H9 (cell line): Measurements from ENCODE around the gene PLA2G10. TPM values are rescaled to one million over a fixed set of nuclear protein-coding genes. Genes with fewer than 3 reads are reported as not detected.
"Not testable (repeated sequence)": the region's sequence is repeated elsewhere in the genome, so short reads cannot be mapped to it uniquely, and the experiment has no call there.

Experiments
- DNase-seq: peaks from one replicate; pipeline ENCODE4 v3.0.0-alpha.2; 2017
- H2AFZ ChIP-seq: one replicate; pipeline ENCODE4 v1.6.1; 2013; ENCODE audit warnings: mild to moderate bottlenecking, low read length, control low read depth, moderate library complexity
- H2AK5ac ChIP-seq: 2 replicates; pipeline ENCODE4 v1.6.1; 2013; ENCODE audit warnings: low read length, control low read depth, mixed read lengths; ENCODE audit not compliant: insufficient read length
- H2BK120ac ChIP-seq: one replicate; pipeline ENCODE4 v1.6.1; 2013; ENCODE audit warnings: low read depth, mild to moderate bottlenecking, low read length, control low read depth, inconsistent platforms; ENCODE audit not compliant: poor library complexity, severe bottlenecking
- H2BK12ac ChIP-seq: 2 replicates; pipeline ENCODE4 v1.6.1; 2013; ENCODE audit warnings: low read length, control low read depth, mixed read lengths, low read depth; ENCODE audit not compliant: insufficient read length
- H2BK15ac ChIP-seq: 2 replicates; pipeline ENCODE4 v1.6.1; 2013; ENCODE audit warnings: low read depth, low read length, control low read depth
- H2BK20ac ChIP-seq: one replicate; pipeline ENCODE4 v1.6.1; 2013; ENCODE audit warnings: low read depth, mild to moderate bottlenecking, low read length, control low read depth, inconsistent platforms; ENCODE audit not compliant: poor library complexity, severe bottlenecking
- H2BK5ac ChIP-seq: 2 replicates; pipeline ENCODE4 v1.6.1; 2013; ENCODE audit warnings: low read length, control low read depth, mixed read lengths; ENCODE audit not compliant: insufficient read length
- H3K14ac ChIP-seq: 2 replicates; pipeline ENCODE4 v1.6.1; 2013; ENCODE audit warnings: low read length, control low read depth; ENCODE audit not compliant: insufficient read depth
- H3K18ac ChIP-seq: 2 replicates; pipeline ENCODE4 v1.6.1; 2013; ENCODE audit warnings: low read depth, mild to moderate bottlenecking, mixed read lengths, low read length, control low read depth; ENCODE audit not compliant: insufficient read length
- H3K23ac ChIP-seq: 2 replicates; pipeline ENCODE4 v1.6.1; 2013; ENCODE audit warnings: low read length, control low read depth, mixed read lengths, low read depth; ENCODE audit not compliant: insufficient read length
- H3K23me2 ChIP-seq: 2 replicates; pipeline ENCODE4 v1.6.1; 2013; ENCODE audit warnings: low read depth, mild to moderate bottlenecking, mixed read lengths, low read length, control low read depth; ENCODE audit not compliant: insufficient read length, poor library complexity, severe bottlenecking
- H3K27ac ChIP-seq: 2 replicates; pipeline ENCODE4 v1.5.1; 2013; ENCODE audit warnings: low read length, control low read depth, mixed read lengths, low read depth; ENCODE audit not compliant: insufficient read length
- H3K27me3 ChIP-seq: 2 replicates; pipeline ENCODE4 v1.6.1; 2013; ENCODE audit warnings: low read length, control low read depth, inconsistent platforms; ENCODE audit not compliant: insufficient read depth
- H3K4ac ChIP-seq: 2 replicates; pipeline ENCODE4 v1.6.1; 2013; ENCODE audit warnings: low read depth, mild to moderate bottlenecking, control low read depth, inconsistent platforms, low read length, moderate library complexity
- H3K4me1 ChIP-seq: 2 replicates; pipeline ENCODE4 v1.6.1; 2013; ENCODE audit warnings: low read length, control low read depth, inconsistent platforms; ENCODE audit not compliant: insufficient read depth
- H3K4me2 ChIP-seq: 2 replicates; pipeline ENCODE4 v1.6.1; 2013; ENCODE audit warnings: low read length, control low read depth, mixed read lengths; ENCODE audit not compliant: insufficient read length, insufficient read depth
- H3K56ac ChIP-seq: 2 replicates; pipeline ENCODE4 v1.6.1; 2013; ENCODE audit warnings: low read depth, mild to moderate bottlenecking, mixed read lengths, low read length, control low read depth; ENCODE audit not compliant: insufficient read length
- H3K79me1 ChIP-seq: 2 replicates; pipeline ENCODE4 v1.6.1; 2013; ENCODE audit warnings: low read depth, mild to moderate bottlenecking, moderate library complexity, low read length, control low read depth, inconsistent platforms; ENCODE audit not compliant: insufficient read depth, poor library complexity, severe bottlenecking
- H3K79me2 ChIP-seq: 2 replicates; pipeline ENCODE4 v1.6.1; 2013; ENCODE audit warnings: low read length, control low read depth, inconsistent platforms; ENCODE audit not compliant: insufficient read depth
- H3K9ac ChIP-seq: 2 replicates; pipeline ENCODE4 v1.6.1; 2013; ENCODE audit warnings: low read length, control low read depth, mixed read lengths; ENCODE audit not compliant: insufficient read length; ENCODE audit errors: extremely low read depth
- H3K9me3 ChIP-seq: one replicate; pipeline ENCODE4 v1.6.1; 2013; ENCODE audit warnings: low read depth, low read length, inconsistent platforms; ENCODE audit not compliant: control insufficient read depth
- H3T11ph ChIP-seq: one replicate; pipeline ENCODE4 v1.6.1; 2013; ENCODE audit warnings: mild to moderate bottlenecking, low read length, control low read depth, inconsistent platforms
- H4K20me1 ChIP-seq: one replicate; pipeline ENCODE4 v1.6.1; 2013; ENCODE audit not compliant: control insufficient read depth, insufficient read length, insufficient read depth
- H4K5ac ChIP-seq: 2 replicates; pipeline ENCODE4 v1.6.1; 2013; ENCODE audit warnings: low read depth, mild to moderate bottlenecking, mixed read lengths, low read length, control low read depth; ENCODE audit not compliant: insufficient read length
- H4K8ac ChIP-seq: replicated peaks from 2 replicates; pipeline ENCODE4 v1.6.1; 2013; ENCODE audit warnings: low read length, control low read depth, mixed read lengths, low read depth; ENCODE audit not compliant: insufficient read length
- H4K91ac ChIP-seq: 2 replicates; pipeline ENCODE4 v1.6.1; 2013; ENCODE audit warnings: low read depth, mild to moderate bottlenecking, moderate library complexity, mixed read lengths, low read length, control low read depth; ENCODE audit not compliant: insufficient read length
- H3K27ac Mint-ChIP-seq, 3 experiments: 2 replicates in 2 of 3; 3 replicates in 1 of 3; pipeline ENCODE4 v1.8.0; 2020 to 2021; ENCODE audit warnings: mixed read lengths in 3 of 3, mild to moderate bottlenecking in 1 of 3, moderate library complexity in 1 of 3
- H3K27me3 Mint-ChIP-seq: 2 replicates; pipeline ENCODE4 v1.8.0; 2021; ENCODE audit warnings: low read depth, mild to moderate bottlenecking, moderate library complexity, mixed read lengths
- H3K36me3 Mint-ChIP-seq, 3 experiments: 2 replicates in 2 of 3; 3 replicates in 1 of 3; pipeline ENCODE4 v1.8.0; 2020 to 2021; ENCODE audit warnings: low read depth in 3 of 3, mixed read lengths in 3 of 3; ENCODE audit not compliant: insufficient read depth in 1 of 3
- H3K4me1 Mint-ChIP-seq, 2 experiments: 2 replicates each; pipeline ENCODE4 v1.8.0; 2020; ENCODE audit warnings: mixed read lengths in 2 of 2
- H3K4me3 Mint-ChIP-seq, 2 experiments: 2 replicates in 1 of 2; 3 replicates in 1 of 2; pipeline ENCODE4 v1.8.0; 2020 to 2021; ENCODE audit warnings: mild to moderate bottlenecking in 2 of 2, mixed read lengths in 2 of 2, moderate library complexity in 1 of 2
- H3K9me3 Mint-ChIP-seq, 2 experiments: 2 replicates in 1 of 2; 3 replicates in 1 of 2; pipeline ENCODE4 v1.8.0; 2020; ENCODE audit warnings: mild to moderate bottlenecking in 2 of 2, mixed read lengths in 2 of 2, moderate library complexity in 1 of 2
- WGBS: extraction: QIAGEN DNeasy Blood & Tissue Kit; methylation state at CpG from one replicate; pipeline ENCODE4 v1.1.7; 2013; ENCODE audit warnings: missing lambda C conversion rate, low lambda C conversion rate, mixed read lengths; ENCODE audit not compliant: insufficient read length; ENCODE audit errors: extremely low coverage; 5-methylcytosine and 5-hydroxymethylcytosine counted together
- total RNA-seq: library from RNA; stranded (reverse); gene quantifications from 2 replicates; pipeline ENCODE4 v1.2.1, GENCODE V29; 2021

Gene PLA2G10
- total RNA-seq, 1 experiment from 2014 or later, result 2.2 TPM

DNA sequence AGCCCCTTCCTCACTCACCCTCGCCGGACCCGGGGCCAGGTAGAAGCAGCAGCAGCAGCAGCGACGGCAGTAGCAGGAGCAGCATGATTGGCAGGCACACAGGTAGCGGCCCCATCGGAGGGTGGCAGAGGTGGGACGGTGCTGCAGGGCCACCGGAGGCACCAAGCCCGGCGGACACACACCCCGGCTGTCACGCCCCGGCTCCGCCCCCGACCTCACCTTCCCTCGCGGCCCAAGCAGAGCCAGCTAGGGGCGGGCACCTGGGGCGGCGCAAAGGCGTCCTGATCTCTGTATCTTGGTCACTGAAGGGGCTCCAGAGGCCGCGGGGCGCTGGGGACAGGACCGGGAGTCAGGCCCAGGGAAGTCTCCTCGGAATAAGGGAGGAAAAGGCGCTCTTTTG, 39.1 kb upstream of the PLA2G10 start:
- not testable (repeated sequence) for H2BK12ac ChIP-seq, H2BK20ac ChIP-seq, H3K23ac ChIP-seq, H3K23me2 ChIP-seq, H3K9me3 Mint-ChIP-seq, H3K4me3 Mint-ChIP-seq, H3K14ac ChIP-seq, H3K27me3 Mint-ChIP-seq, H3K27ac ChIP-seq, H3K56ac ChIP-seq, H3K36me3 Mint-ChIP-seq, H4K91ac ChIP-seq, H2AFZ ChIP-seq, H4K5ac ChIP-seq, H3K4me1 Mint-ChIP-seq, H3K9me3 ChIP-seq, H3K27ac Mint-ChIP-seq, H3K4me1 ChIP-seq, H3K27me3 ChIP-seq, DNase-seq, H3K4ac ChIP-seq, H3K9ac ChIP-seq, H3K18ac ChIP-seq, H2BK15ac ChIP-seq, H4K8ac ChIP-seq, H2BK5ac ChIP-seq, H3T11ph ChIP-seq, H3K79me1 ChIP-seq, H3K79me2 ChIP-seq, H2BK120ac ChIP-seq, H4K20me1 ChIP-seq, H2AK5ac ChIP-seq, H3K4me2 ChIP-seq
- no CpG with 5 or more reads among the region's 28 CpGs for WGBS

DNA sequence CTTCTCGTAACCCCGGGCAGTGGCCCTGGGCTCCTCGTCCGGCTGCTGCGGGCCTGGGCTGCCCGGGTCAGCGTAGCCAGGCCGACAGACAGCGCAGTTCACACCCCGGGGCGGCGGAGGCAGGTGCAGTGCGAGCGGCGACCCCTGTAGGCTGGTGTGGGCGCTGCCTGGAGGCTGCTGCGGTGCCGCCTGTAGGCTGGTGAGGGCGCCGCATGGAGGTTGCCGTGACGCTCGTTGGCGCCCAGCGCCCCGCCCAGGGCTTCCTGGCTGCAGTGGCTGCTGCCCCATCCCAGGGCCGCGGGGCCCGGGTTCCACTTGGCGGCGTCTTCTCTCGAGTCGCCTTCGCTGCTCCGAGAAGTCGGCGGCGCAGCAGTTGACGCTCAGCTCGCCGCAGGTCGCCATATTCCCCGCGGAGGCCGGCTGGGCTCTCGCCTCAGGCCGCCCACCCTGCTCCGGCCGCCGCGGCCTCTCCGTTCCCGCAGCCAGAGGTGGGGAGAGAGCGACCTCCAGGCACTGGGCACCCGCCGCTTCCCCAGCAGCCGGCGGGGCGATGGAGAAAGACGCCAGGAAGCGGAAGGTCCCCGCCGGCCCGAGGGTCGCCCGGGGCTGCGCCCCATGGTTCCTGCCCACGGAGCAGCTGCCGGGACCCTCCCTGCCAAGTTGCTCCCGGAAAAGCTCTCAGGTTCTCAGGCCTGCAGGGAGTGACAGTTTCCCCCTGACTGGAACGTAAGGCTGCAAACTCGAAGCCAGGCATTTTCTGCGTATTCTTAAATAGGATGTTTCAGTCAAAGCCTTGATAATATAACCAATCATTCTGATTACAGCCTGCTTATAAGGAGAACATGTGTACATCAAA, 9.3 kb upstream of the PLA2G10 start, which contains the start of gene NPIPA3:
NPIPA3 (plus strand) TSS at position 256 of the 856 bp plus-strand sequence. CDS start 5,533 bp downstream, outside the sequence.
- H2BK20ac ChIP-seq, DNase-seq, H2BK5ac ChIP-seq, H4K91ac ChIP-seq, H3K9me3 ChIP-seq, H4K5ac ChIP-seq, H3K23me2 ChIP-seq, H3K4me3 Mint-ChIP-seq, H3K18ac ChIP-seq, H3K27me3 Mint-ChIP-seq, H3K27ac ChIP-seq, H3K14ac ChIP-seq, H3K56ac ChIP-seq, H3K23ac ChIP-seq, H3K4me2 ChIP-seq, H2BK12ac ChIP-seq, H2AK5ac ChIP-seq, H3K9me3 Mint-ChIP-seq, H3K4ac ChIP-seq, H3K79me1 ChIP-seq, H3K27me3 ChIP-seq, H3K36me3 Mint-ChIP-seq, H2BK15ac ChIP-seq, H3K4me1 ChIP-seq, H2AFZ ChIP-seq, H2BK120ac ChIP-seq, H4K20me1 ChIP-seq, H3K9ac ChIP-seq, H3K79me2 ChIP-seq, H3T11ph ChIP-seq, H3K4me1 Mint-ChIP-seq, H4K8ac ChIP-seq, H3K27ac Mint-ChIP-seq: not testable (repeated sequence)
- WGBS, result no CpG with 5 or more reads among the region's 73 CpGs
